Uterus (tissue), 2 donors: ENCODE measurements around the gene PPP3CB.

ENCODE experiments used
- POLR2A ChIP-seq, 2 donors: fragments of 450-650 bp; IDR thresholded peaks; one replicate each; pipeline ENCODE4 v1.6.1; 2016; ENCODE audit warnings: antibody characterized with exemption in 2 of 2, mild to moderate bottlenecking in 1 of 2, moderate library complexity in 1 of 2
- TF ChIP-seq, protein P1 (sequence below), 4 experiments: fragments of 200-600 bp in 2 of 4; fragments of 450-650 bp in 2 of 4; sonication (generic) in 2 of 4; IDR thresholded peaks; one replicate each; pipeline ENCODE4 v1.5.1; 2016 to 2019; ENCODE audit warnings: antibody characterized with exemption in 4 of 4, mild to moderate bottlenecking in 2 of 4, moderate library complexity in 1 of 4

DNA sequence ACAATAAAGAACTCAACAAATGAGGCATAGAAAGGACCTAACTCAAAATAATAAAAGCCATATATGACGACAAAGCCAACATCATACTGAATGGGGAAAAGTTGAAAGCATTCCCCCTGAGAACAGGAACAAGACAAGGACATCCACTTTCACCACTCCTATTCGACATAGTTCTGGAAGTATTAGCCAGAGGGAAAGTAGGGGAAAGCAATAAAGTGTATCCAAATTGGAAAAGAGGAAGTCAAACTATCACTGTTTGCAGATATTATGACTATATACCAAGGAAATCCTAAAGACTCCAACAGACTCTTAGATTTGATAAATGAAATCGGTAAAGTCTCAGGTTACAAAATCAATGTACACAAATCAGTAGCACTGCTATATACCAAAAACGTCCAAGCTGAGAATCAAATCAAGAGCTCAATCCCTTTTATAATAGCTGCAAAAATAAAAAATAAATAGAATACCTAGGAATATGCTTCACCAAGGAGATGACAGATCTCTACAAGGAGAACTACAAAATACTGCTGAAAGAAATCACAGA lies 86.8 kb downstream of the PPP3CB start:
- TF ChIP-seq POLR2A (IDR thresholded peaks at IDR 0.05) = no peak
- TF ChIP-seq, protein P1, sequence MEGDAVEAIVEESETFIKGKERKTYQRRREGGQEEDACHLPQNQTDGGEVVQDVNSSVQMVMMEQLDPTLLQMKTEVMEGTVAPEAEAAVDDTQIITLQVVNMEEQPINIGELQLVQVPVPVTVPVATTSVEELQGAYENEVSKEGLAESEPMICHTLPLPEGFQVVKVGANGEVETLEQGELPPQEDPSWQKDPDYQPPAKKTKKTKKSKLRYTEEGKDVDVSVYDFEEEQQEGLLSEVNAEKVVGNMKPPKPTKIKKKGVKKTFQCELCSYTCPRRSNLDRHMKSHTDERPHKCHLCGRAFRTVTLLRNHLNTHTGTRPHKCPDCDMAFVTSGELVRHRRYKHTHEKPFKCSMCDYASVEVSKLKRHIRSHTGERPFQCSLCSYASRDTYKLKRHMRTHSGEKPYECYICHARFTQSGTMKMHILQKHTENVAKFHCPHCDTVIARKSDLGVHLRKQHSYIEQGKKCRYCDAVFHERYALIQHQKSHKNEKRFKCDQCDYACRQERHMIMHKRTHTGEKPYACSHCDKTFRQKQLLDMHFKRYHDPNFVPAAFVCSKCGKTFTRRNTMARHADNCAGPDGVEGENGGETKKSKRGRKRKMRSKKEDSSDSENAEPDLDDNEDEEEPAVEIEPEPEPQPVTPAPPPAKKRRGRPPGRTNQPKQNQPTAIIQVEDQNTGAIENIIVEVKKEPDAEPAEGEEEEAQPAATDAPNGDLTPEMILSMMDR (IDR thresholded peaks at IDR 0.05) = no peak
